GM21381 (cell line): ENCODE data around the gene HEPACAM.
"Not testable (repeated sequence)": the region's sequence is repeated elsewhere in the genome, so short reads cannot be mapped to it uniquely, and the experiment has no call there.

Source experiments
- ATAC-seq: cut with Tn5 transposase; IDR thresholded peaks from one replicate; pipeline ENCODE4 v1.9.1; 2021; ENCODE audit warnings: mild to moderate bottlenecking, moderate library complexity; ENCODE audit not compliant: unreplicated experiment

HEPACAM gene, protein sequence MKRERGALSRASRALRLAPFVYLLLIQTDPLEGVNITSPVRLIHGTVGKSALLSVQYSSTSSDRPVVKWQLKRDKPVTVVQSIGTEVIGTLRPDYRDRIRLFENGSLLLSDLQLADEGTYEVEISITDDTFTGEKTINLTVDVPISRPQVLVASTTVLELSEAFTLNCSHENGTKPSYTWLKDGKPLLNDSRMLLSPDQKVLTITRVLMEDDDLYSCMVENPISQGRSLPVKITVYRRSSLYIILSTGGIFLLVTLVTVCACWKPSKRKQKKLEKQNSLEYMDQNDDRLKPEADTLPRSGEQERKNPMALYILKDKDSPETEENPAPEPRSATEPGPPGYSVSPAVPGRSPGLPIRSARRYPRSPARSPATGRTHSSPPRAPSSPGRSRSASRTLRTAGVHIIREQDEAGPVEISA

DNA sequence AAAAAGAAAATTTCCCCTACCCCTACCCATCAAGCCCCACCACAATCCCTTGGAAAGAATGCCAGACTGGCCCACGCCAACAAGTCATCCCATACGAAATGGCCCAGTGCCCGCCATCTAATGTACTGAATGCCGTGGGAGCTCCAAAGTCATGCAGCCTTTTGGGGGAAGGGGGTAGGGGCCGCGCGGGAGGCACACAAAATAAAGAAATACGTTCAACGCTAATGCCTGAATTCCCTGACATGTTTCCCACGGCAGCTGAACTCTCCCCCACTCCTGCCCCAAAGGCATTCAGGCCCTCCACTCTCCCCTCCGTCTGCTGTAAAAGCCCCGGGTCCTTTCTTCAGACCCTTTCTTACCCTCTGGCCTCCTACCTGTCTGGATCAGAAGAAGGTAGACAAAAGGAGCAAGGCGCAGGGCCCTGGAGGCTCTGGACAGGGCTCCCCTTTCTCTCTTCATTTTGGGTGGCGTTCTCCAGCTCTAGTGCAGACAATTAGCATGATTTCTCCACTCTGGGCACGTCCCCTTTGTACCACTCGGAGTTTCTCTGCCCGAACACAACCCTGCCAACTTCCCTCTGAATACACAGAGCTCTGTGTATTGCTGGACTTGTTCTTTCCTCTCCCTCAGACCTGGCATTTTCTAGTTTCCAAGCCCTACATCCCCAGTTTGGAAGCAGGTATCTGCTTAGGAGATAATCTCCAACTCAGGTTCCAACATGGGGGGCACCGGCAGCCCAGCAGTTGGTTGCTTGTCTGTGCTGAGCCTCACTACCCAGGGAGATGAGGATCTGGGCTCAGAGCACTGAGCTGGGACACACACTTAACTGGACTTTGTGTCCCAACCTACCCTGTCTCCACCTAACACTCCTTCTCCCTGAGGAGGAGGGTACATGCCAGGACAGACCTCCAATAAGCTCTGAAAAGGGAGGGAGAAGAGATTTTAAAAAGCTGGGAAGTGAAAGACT, at the start of gene HEPACAM:
Gene HEPACAM (minus strand): TSS at position 500 of the 967 bp plus-strand sequence. CDS start 41 bp downstream, at position 459.
- ATAC-seq, result no peak

DNA sequence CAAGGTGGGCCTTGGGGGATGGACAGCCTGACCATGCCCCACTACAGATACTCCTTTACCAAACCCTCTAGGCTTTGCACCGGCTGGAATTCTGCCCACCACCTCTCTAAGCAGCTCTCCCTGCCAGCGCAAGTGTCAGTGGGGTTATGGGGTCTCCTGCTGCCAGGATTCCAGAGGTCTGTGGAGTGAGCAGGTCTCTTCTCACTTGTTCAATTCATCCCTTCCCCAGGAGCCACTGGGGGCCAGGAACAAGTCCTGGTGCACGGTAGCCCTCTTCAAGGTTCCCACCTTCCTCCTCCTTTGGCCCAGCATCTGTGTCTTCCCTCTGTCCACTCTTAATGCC, 48.6 kb upstream of the HEPACAM start:
- no peak for ATAC-seq

DNA sequence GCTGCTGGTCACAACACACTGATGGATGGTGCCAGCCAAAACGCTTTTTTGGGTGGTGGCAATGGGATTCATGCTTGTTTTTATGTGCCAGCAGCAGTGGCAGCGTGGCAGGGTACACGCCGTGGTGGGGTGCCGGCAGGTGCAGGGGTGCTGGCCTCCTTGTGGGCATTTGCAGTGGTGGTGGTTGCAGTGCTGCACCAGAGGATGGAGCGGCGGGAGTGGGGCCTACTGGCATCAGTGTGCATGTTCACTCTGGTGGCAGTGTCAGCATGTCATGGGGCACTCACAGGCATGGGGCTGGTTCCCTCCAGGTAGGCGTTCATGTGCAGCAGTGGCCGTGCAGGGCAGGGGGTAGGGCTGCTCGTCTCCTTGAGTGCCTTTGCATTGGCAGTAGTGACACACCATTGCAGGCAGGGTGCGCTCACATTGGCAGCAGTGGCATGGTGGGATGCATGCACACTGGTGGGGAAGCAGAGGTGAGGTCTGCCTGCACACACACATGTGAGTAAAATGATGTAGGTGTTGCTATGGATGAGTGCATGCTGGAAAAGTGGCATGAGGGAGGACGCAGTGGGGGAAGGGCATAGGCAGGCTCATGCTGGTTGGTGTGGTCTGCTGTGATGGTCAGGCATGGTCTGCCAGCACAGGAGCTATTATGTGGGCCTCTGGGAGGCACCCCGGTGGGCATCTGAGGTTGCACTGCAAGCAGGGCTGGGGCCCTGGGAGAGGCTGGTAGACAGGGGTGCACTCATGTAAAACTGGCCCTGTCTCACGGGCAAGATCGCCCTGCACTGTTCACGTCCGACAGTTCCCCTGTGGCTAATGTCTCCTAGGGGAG, 48.0 kb upstream of the HEPACAM start:
- no peak for ATAC-seq

DNA sequence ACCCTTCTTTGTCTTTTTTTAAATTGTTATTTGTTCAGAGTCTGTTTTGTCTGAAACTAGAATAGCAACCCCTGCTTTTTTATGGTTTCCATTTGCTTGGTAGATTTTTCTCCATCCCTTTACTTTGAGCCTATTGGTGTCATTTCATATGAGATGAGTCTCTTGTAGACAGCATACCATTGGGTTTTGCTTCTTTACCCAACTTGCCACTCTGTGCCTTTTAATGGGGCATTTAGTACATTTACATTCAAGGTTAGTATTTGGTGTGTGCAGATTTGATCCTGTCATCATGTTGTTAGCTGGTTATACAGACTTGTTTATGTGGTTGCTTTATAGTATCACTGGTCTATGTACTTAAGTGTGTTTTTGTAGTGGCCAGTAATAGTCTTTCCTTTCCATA, 46.2 kb upstream of the HEPACAM start:
- no peak for ATAC-seq

DNA sequence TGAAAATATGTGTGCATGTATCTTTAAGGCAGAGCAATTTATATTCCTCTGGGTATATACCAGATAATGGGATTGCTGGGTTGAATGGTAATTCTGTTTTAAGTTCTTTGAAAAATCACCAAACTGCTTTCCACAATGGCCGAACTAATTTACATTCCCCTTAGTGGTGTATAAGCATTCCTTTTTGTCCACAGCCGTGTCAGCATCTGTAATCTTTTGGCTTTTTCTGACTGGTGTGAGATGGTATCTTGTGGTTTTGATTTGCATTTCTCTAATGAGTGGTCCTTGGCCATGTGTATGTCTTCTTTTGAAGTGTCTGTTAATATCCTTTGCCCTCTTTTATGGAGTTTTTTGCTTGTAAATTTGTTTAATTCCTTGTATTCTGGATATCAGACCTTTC, 42.5 kb upstream of the HEPACAM start:
- ATAC-seq, result no peak

DNA sequence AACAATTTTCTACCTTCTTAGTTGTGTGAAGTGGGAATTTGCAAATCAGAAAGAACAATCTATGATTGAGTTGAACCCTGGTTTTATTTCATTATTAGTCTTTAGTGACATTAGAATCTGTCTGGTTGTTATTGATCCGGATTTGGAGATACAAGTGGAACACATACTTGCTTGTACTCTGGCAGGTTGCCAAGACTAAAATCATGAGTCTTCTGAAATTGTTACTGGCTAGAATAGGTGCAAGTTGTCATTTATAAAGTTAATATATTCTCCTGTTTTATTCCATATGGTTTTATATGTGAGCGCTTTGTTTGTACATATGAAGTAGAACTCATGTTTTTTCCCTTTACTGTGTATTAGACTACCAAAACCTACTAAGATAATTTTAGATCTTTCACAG, 41.2 kb upstream of the HEPACAM start:
- ATAC-seq, result no peak

DNA sequence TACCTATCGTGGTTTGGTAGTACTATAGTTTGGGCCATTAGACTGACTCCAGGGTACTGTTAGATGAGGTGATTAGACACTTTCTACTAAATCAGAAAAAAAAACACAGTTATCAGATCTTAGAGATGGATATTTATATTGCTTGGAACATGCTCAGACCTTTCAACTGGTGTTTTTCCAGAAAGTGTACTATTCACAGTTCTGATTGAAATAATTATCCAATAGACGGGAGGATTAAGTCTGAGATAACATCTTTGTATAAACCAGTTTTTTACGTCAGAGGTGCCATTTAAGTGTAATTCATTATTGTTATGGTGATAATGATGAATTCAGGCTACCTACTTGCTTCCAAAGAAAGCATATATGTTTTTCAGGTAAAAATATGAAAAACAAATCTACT, 40.7 kb upstream of the HEPACAM start:
- no peak for ATAC-seq

DNA sequence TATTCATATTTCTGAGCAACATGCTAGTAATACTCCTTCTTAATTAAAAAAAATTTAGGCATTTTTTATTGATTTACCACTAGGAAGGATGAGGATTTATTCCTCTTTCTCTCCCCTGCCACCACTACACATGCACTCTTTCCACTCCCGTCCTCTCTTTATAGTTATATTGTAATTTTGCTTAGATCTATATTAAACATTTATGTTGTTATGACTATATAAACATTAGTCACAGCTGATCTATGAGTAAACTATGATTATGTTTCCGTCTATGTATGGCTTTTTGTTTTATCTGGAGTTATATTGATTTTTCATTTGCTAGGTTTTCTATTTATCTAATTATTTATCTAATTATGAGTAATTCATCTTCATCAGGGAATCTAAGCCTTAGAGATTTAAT, 36.0 kb upstream of the HEPACAM start:
- ATAC-seq, result no peak

DNA sequence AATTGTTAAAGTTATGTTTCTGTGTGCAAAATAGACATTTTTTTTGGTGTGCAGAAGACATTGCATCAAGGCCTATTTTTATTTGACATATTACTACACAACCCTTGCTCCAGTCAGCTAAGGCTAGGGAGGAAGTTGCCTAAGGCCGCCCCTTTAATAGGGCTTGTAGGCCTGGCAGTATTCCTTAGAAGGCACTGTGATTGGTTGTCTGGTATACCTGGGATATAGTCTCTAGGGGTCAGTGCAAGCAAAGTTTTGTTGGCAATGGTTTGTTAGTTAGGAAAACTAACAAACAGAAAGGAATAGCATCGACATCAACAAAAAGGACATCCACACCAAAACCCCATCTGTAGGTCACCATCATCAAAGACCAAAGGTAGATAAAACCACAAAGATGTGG, 35.1 kb upstream of the HEPACAM start:
- ATAC-seq, result no peak

DNA sequence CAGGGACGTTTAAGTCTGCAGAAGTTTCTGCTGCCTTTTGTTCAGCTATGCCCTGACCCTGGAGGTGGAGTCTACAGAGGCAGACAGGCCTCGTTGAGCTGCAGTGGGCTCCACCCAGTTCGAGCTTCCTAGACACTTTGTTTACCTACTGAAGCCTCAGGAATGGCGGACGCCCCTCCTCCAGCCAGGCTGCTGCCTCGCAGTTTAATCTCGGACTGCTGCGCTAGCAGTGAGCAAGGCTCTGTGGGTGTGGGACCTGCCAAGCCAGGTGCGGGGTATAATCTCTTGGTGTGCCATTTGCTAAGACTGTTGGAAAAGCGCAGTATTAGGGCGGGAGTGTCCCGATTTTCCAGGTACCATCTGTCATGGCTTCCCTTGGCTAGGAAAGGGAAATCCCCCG, 32.4 kb upstream of the HEPACAM start:
- not testable (repeated sequence) for ATAC-seq

DNA sequence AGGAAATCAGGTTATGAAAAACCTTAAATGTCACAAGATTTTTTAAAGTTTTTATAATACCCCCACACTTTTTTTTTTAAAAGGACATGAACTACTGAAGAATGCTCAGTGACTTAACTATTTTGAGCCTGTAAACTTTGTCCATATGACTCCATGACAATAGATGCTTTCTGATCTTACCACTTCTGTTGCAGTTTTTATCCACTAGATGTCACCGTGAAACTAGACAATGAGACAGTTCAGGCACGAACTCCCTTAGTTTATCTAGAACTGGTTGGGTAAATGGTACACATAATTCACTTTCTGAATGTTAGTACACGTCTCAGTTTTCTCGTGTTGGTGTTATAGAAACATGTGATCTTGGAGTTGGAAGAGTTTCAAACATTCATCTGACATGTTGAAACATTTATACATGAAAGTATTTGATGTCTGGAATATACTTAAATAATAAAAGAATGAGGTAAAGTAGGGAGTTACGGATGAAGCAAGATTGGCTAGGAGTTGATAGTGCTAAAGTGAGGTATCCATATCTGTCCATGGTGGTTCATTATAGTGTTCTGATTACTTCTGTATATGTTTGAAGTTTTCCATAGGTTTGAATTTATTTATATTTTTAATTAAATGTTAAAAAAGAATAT, 26.2 kb upstream of the HEPACAM start:
- ATAC-seq, result peak; percentile 92

DNA sequence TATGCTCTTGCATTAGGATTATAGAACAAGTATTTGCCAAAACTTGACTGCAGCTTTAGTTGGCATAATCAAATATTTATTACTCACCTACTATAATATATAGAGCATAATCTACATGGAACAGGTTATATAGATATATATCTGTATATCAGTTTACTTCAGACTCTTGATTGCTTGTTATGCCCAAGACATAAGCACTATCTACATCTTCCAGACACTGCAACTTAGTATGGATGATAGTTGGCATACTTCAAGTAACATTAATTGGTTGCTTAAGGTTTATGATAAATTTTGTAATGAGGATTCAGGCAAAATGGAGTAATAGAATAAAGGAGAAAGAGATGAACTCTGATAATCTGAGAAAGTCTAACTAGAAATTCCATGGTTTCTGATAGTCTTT, 19.2 kb upstream of the HEPACAM start:
- ATAC-seq, result no peak

DNA sequence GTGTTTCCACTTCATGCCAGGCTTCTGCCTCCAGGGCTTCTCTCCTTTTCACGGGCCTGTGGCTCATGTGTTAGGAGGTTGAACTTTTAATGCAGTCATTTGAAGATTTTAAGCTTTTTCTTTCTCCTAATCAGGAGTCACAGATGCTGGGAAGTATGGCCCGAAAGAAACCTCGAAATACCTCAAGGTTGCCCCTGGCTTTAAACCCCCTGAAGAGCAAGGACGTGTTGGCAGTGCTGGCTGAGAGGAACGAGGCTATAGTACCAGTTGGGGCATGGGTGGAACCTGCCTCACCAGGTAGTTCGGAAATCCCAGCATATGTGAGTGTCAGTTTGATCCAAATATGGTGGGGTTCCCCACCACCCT, 18.7 kb upstream of the HEPACAM start:
- no peak for ATAC-seq

DNA sequence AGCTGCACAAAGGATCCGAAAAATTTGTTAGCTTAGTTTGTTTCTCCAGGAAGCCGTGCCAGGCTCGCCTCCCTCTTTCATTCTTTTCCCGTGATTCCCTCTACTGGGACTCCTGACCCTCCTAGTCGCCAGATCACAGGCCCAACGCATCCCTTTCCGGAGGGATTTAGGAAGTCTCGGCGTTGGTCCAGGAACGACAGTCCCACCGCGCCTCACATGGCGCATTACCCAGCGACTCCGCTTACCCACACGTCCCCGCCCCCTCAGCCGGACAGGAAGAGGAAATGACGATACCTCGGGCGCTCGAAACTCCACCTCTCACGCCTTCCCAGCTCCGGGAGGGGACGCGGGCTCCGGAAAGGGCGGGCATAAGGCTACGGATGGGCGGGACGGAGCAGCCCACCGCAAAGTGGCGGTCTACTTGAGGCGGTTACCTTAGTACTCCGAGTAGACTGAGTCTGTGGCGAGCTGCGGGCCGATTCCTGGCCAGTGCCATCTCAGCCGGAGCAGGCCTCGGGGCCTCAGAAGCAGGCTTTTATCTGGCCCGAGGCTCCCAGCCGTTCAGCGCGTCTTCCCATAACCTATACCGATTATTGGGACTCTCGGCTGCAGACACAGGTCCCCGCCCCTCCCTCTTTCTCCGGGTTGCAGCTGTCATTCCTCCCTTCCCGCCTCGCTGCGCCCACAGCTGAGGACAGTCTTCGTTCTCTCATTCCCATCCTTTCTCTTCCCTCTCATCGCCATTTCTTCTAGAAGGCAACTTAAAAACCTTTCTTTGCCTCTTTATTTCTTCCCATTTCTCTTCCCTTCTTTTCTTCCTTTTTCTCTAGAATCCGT, 18.1 kb upstream of the HEPACAM start, which contains the start of gene CCDC15:
Gene CCDC15 (plus strand): TSS at position 450 of the 837 bp plus-strand sequence. CDS start 531 bp downstream, outside the sequence.
- ATAC-seq, result peak; percentile 99

DNA sequence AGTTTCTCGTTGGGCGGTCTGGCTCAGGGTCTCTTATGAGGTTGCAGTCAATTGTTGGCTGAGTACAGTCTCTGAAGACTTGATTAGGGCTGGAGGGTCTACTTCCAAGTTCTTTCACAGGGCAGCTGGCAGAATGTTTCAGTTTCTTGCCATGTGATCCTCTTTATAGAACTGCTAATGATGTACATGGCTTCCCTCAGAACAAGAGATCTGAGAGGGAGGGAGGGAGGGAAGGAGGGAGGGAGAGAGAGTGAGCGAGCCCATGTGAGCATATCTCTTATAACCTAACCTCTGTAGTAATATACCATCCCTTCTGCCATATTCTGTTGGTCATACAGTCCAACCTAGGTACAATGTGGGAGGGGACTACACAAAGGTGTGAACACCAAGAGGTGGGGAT, 15.5 kb upstream of the HEPACAM start:
- no peak for ATAC-seq

DNA sequence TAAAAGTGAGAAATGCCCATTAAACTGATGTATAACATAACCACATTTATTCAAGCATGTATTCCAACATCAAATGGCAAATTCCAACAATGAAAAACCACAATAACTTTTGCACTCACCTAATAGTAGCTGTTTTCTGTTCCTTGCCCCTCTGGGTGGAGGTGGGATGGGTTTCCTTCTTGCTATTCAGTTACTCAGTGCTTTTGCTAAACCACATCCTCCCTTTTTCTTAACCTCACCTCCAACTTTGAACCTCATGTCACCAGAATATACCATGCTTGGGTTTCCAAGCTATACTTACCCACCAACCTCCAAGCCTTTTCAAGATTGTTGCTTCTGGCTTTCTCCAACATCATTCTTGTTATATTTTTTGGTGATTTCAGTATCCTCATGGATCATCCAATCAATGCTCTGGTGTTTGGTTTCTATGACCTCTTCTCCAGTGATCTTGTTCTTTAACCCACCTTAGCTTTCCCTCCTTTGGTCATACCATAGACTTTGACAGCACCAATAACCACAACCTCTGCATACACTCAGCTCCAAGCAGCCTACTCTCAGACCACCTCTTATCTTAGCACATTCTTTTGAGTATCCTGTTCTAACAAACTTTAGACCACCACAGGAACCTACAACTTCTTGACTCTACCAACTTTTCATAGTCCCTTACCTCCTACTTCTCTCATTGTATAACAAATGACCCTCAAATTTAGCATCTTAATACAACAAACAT, 14.9 kb upstream of the HEPACAM start:
- no peak for ATAC-seq

DNA sequence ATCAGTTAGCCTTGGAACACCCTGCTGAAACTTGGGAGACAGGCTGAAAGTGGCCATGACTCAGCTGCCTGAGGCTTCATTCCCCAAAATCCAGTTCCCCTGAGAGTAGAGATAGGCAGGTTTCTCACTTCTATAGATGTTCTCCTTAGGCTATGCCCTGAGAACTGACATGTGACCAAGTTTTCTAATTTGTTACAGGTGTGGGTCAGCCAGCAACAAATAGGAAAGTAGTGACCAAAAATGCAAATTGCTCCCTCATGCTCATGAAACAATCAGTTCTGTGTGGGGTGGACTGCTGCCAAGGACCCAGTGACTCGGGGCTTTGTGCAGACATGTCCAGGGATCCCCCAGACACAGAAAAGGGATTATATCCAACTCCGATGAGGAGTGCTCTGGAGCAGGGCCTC, 10.9 kb upstream of the HEPACAM start:
- no peak for ATAC-seq

DNA sequence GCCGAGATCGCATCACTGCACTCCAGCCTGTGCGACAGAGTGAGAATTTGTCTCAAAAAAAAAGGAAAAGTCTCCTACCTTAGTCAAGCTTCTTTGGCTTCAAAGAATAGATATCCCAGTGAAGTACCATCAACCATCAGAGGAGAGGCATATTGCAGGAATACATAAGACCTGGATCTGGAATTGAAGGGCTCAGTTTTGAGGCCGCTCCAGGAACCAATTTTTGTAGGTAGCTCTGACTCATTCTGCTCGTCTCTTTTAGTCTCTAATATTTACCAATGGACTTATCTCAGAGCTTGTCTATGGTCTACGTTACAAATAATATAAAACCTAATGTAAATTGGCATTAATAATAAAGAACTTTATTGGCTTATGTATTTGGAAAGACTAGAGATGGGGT, 10.0 kb upstream of the HEPACAM start:
- ATAC-seq, result no peak

DNA sequence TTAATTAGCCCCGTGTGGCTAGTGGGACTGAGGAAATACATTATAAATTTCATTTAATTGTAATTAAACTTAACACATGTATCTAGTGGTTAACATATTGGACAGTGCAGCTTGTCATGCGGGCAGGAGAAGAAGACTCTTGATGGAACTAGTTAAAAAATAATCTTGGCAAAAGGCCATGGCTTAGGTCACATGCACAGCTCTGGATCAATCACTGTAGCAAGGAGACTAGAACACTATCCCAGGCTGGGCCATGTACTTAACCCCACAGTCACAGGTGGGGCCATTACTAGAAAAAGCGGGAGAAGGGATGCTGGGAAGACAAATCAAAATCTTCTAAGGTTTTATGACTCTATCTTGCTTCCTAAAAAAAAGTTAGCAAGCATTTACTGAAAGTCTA, 8.7 kb upstream of the HEPACAM start:
- ATAC-seq, result no peak
